CD14-positive monocyte (primary cell): ENCODE data around the gene CDK18. TPM values are rescaled to one million over a fixed set of nuclear protein-coding genes. Genes with fewer than 3 reads are reported as not detected.
A peak's percentile ranks its signal among the peaks of the same experiment; 100 is the strongest.

Experiments
- DNase-seq, 3 donors: peaks; one replicate each; pipeline ENCODE4 v3.0.0-alpha.2; 2011 to 2022
- H2AFZ ChIP-seq: 2 replicates; pipeline ENCODE4 v1.6.0; 2012; ENCODE audit warnings: mild to moderate bottlenecking, low read depth, low read length, inconsistent platforms; ENCODE audit not compliant: insufficient read depth, poor library complexity, severe bottlenecking
- H3K27ac ChIP-seq, 2 donors: 1 replicate in 1 of 2; 2 replicates in 1 of 2; pipeline ENCODE4 v1.5.1; 2012 to 2013; ENCODE audit warnings: low read length in 2 of 2, control low read depth in 1 of 2, inconsistent platforms in 1 of 2, low read depth in 1 of 2, mild to moderate bottlenecking in 1 of 2
- H3K27me3 ChIP-seq, 2 donors: one replicate each; pipeline versions ENCODE4 v1.6.0 to v1.6.1; 2011 to 2013; ENCODE audit warnings: low read length in 2 of 2; ENCODE audit not compliant: control insufficient read depth in 2 of 2, insufficient read depth in 2 of 2
- H3K36me3 ChIP-seq, 2 donors: replicated peaks in 1 of 2; 1 replicate in 1 of 2; 2 replicates in 1 of 2; pipeline versions ENCODE4 v1.5.1 to v1.6.1; 2012 to 2013; ENCODE audit warnings: low read length in 2 of 2, control low read depth in 1 of 2, inconsistent platforms in 1 of 2, mild to moderate bottlenecking in 1 of 2; ENCODE audit not compliant: insufficient read depth in 2 of 2, control insufficient read depth in 1 of 2
- H3K4me1 ChIP-seq, 2 donors: 1 replicate in 1 of 2; 2 replicates in 1 of 2; pipeline versions ENCODE4 v1.5.1 to v1.6.1; 2012 to 2013; ENCODE audit warnings: low read length in 2 of 2, control low read depth in 1 of 2, inconsistent platforms in 1 of 2, mild to moderate bottlenecking in 1 of 2, moderate library complexity in 1 of 2; ENCODE audit not compliant: insufficient read depth in 2 of 2, control insufficient read depth in 1 of 2
- H3K4me2 ChIP-seq: replicated peaks from 2 replicates; pipeline ENCODE3; 2012; ENCODE audit warnings: low read length, moderate library complexity, mild to moderate bottlenecking; ENCODE audit not compliant: poor library complexity, severe bottlenecking; ENCODE audit errors: extremely low read depth
- H3K4me3 ChIP-seq, 3 experiments: fragments of 200-600 bp in 1 of 3; sonication (generic) in 1 of 3; replicated peaks in 1 of 3; 1 replicate in 2 of 3; 2 replicates in 1 of 3; pipeline ENCODE4 v1.5.1; 2011 to 2013; ENCODE audit warnings: low read length in 3 of 3, mild to moderate bottlenecking in 3 of 3, control low read depth in 2 of 3, low read depth in 2 of 3, inconsistent platforms in 1 of 3, moderate library complexity in 1 of 3
- H3K79me2 ChIP-seq: 2 replicates; pipeline ENCODE4 v1.6.0; 2012; ENCODE audit warnings: mild to moderate bottlenecking, control low read depth, inconsistent platforms, low read length, moderate library complexity; ENCODE audit not compliant: insufficient read depth
- H3K9ac ChIP-seq: 2 replicates; pipeline ENCODE4 v1.6.0; 2017; ENCODE audit warnings: low read length, mild to moderate bottlenecking; ENCODE audit not compliant: insufficient read depth, poor library complexity, severe bottlenecking
- H3K9me3 ChIP-seq, 2 donors: replicated peaks in 1 of 2; 1 replicate in 1 of 2; 2 replicates in 1 of 2; pipeline versions ENCODE4 v1.5.1 to v1.6.1; 2012 to 2013; ENCODE audit warnings: low read length in 2 of 2, control low read depth in 1 of 2; ENCODE audit not compliant: control insufficient read depth in 1 of 2, insufficient read depth in 1 of 2
- H4K20me1 ChIP-seq: 2 replicates; pipeline ENCODE4 v1.6.0; 2012; ENCODE audit warnings: mild to moderate bottlenecking, low read length, control low read depth, moderate library complexity; ENCODE audit not compliant: insufficient read depth
- H3K27ac Mint-ChIP-seq, 7 donors: one replicate each; pipeline ENCODE4 v1.8.0; 2020; ENCODE audit warnings: mild to moderate bottlenecking in 7 of 7, mixed read lengths in 7 of 7, moderate library complexity in 6 of 7, inconsistent platforms in 2 of 7
- H3K27me3 Mint-ChIP-seq, 3 donors: one replicate each; pipeline ENCODE4 v1.8.0; 2021 to 2022; ENCODE audit warnings: low read depth in 3 of 3, mild to moderate bottlenecking in 3 of 3, mixed read lengths in 3 of 3, moderate library complexity in 3 of 3, inconsistent platforms in 1 of 3
- H3K36me3 Mint-ChIP-seq, 2 donors: one replicate each; pipeline ENCODE4 v1.8.0; 2020; ENCODE audit warnings: mixed read lengths in 2 of 2, inconsistent platforms in 1 of 2, mild to moderate bottlenecking in 1 of 2
- H3K4me1 Mint-ChIP-seq: one replicate; pipeline ENCODE4 v1.8.0; 2020; ENCODE audit warnings: mild to moderate bottlenecking, mixed read lengths
- H3K4me3 Mint-ChIP-seq, 2 donors: one replicate each; pipeline ENCODE4 v1.8.0; 2020; ENCODE audit warnings: mild to moderate bottlenecking in 2 of 2, mixed read lengths in 2 of 2, moderate library complexity in 1 of 2
- H3K9me3 Mint-ChIP-seq, 7 donors: one replicate each; pipeline ENCODE4 v1.8.0; 2020 to 2022; ENCODE audit warnings: mixed read lengths in 7 of 7, mild to moderate bottlenecking in 6 of 7, moderate library complexity in 6 of 7, inconsistent platforms in 2 of 7
- WGBS: methylation state at CpG from one replicate; pipeline ENCODE4 v1.1.5; 2013; ENCODE audit warnings: missing lambda C conversion rate; ENCODE audit not compliant: insufficient coverage; 5-methylcytosine and 5-hydroxymethylcytosine counted together
- intact Hi-C, 2 donors: fragments of 100-400 bp; cut with micrococcal nuclease; formaldehyde crosslinking; loops; one replicate each; pipeline versions ENCODE4 v1.15.0 to v1.15.1; 2023
- polyA plus RNA-seq, 3 donors: library from polyadenylated mRNA; depleted of rRNA in 1 of 3; unstranded in 2 of 3; stranded (reverse) in 1 of 3; fragments of 300-500 nt in 2 of 3; fragments of >200 nt in 1 of 3; fragmentation: Illumina TruSeq in 2 of 3; gene quantifications; 1 replicate in 2 of 3; 2 replicates in 1 of 3; pipeline ENCODE4 v1.2.3, GENCODE V29; 2012 to 2021
- TF ChIP-seq, protein P1 (sequence below): fragments of 200-600 bp; IDR thresholded peaks from one replicate; pipeline ENCODE4 v1.8.0; 2022; ENCODE audit warnings: antibody characterized with exemption, mild to moderate bottlenecking

CDK18 gene
- polyA plus RNA-seq, 3 donors, result 0.48 to 4.4 (median 0.66) TPM

DNA sequence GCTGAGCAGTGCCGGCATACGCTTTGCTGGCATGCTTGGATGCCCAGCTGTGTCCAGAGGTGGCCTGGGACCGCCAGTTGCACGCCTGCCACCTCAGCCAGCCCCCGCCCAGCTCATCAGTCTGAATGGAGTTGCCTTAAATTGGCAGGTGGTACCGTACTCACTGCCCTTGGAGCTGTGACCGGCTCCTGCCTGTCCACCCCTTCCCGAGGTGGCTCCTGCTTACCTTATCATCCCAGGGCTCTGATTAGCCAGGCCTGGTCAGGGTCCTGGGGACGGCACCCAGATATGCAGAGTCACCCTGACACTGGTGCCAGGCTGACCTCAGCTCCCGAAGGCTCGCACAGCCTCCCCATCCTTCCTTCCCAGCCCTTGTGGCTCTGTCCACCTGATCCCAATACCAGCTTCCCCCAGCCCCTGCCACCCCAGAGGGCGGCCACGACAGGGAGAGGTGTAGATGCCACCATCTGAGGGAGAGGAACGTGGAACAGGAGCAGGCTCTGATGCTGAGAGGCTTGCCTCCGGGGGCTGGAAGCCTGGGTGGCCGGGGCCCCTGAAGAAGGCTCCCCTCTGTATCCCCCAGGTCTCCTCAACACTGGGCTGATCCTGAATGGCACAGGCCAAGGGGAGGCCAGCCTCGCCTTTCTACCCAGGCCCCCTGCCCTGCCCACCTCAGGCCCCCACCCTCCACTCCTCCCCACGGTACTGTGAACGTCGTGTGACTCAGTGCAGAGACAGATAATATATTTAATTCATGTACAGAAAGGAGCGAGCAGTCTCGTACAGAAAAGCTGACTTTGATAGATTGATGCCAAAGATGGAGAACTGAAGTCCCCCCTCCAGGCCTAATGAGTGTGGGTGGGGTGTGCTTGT lies 27.8 kb downstream of the CDK18 start:
- Histone ChIP-seq H3K9me3 (no peaks in the 10 kb centered on the region), H3K9ac (no peak overlapping the region), H3K27ac (no peak overlapping the region), H2AFZ (no peak overlapping the region), H4K20me1 (no peaks in the 10 kb centered on the region), H3K27me3 (no peaks in the 10 kb centered on the region), H3K36me3 (no peaks in the 10 kb centered on the region), H3K4me2 (no peak overlapping the region), H3K4me3 (no peak overlapping the region), H3K4me1 (peaks cover 19 to 24% of the 10 kb centered on the region in 2 donors), H3K79me2 (no peaks in the 10 kb centered on the region)
- Mint-ChIP-seq H3K27ac (peak overlapping the region in 2 of 7 donors; percentile 49 to 85), H3K4me1 (peaks cover 20% of the 10 kb centered on the region), H3K4me3 (no peak overlapping the region), H3K27me3 (peaks cover 3 to 13% (median 4%) of the 10 kb centered on the region in 3 donors), H3K36me3 (no peaks in the 10 kb centered on the region), H3K9me3 (no peaks in the 10 kb centered on the region)
- DNase-seq, result no peak
- TF ChIP-seq, protein P1, sequence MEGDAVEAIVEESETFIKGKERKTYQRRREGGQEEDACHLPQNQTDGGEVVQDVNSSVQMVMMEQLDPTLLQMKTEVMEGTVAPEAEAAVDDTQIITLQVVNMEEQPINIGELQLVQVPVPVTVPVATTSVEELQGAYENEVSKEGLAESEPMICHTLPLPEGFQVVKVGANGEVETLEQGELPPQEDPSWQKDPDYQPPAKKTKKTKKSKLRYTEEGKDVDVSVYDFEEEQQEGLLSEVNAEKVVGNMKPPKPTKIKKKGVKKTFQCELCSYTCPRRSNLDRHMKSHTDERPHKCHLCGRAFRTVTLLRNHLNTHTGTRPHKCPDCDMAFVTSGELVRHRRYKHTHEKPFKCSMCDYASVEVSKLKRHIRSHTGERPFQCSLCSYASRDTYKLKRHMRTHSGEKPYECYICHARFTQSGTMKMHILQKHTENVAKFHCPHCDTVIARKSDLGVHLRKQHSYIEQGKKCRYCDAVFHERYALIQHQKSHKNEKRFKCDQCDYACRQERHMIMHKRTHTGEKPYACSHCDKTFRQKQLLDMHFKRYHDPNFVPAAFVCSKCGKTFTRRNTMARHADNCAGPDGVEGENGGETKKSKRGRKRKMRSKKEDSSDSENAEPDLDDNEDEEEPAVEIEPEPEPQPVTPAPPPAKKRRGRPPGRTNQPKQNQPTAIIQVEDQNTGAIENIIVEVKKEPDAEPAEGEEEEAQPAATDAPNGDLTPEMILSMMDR, result no peak
- WGBS, result 95% methylated on average over 14 of the region's 22 CpGs
- intact Hi-C loops, result loop anchor here in 1 of 2 donors (10.0 kb wide), 1 partner anchor 183 kb away; no protein-coding TSS in a partner anchor

GRCh38 chr1:205532996-205533735 lies 28.7 kb downstream of the CDK18 start:
- Histone ChIP-seq H2AFZ (no peak overlapping the region), H3K27me3 (no peaks in the 10 kb centered on the region), H4K20me1 (no peaks in the 10 kb centered on the region), H3K79me2 (no peaks in the 10 kb centered on the region), H3K36me3 (no peaks in the 10 kb centered on the region), H3K9me3 (no peaks in the 10 kb centered on the region), H3K4me3 (no peak overlapping the region), H3K27ac (no peak overlapping the region), H3K4me2 (no peak overlapping the region), H3K4me1 (peaks cover 25 to 33% of the 10 kb centered on the region in 2 donors), H3K9ac (no peak overlapping the region)
- intact Hi-C loops, result loop anchor here in 1 of 2 donors (10.0 kb wide), 1 partner anchor 182 kb away; no protein-coding TSS in a partner anchor
- DNase-seq, result no peak
- Mint-ChIP-seq H3K27ac (peak overlapping the region in 1 of 7 donors; percentile 13), H3K4me1 (peaks cover 25% of the 10 kb centered on the region), H3K36me3 (no peaks in the 10 kb centered on the region), H3K9me3 (no peaks in the 10 kb centered on the region), H3K27me3 (peaks cover 3 to 10% (median 5%) of the 10 kb centered on the region in 3 donors), H3K4me3 (no peak overlapping the region)
- TF ChIP-seq, protein P1, result no peak
- WGBS, result 95% methylated on average over 8 of the region's 12 CpGs
